Stimulated activated CD4-positive, alpha-beta T cell treated with anti-CD3 and anti-CD28 coated beads, TNF-alpha, amount 100 ng/mL, for 48 hours (primary cell): ENCODE results near the gene ARID1B.

Experiments
- DNase-seq, 3 donors: peaks; one replicate each; pipeline ENCODE4 v3.0.0-alpha.2; 2020; ENCODE audit warnings: low read depth in 3 of 3

Gene ARID1B

GRCh38 chr6:157152556-157152955 lies 375.4 kb downstream of the ARID1B start:
- DNase-seq, result no peak

DNA sequence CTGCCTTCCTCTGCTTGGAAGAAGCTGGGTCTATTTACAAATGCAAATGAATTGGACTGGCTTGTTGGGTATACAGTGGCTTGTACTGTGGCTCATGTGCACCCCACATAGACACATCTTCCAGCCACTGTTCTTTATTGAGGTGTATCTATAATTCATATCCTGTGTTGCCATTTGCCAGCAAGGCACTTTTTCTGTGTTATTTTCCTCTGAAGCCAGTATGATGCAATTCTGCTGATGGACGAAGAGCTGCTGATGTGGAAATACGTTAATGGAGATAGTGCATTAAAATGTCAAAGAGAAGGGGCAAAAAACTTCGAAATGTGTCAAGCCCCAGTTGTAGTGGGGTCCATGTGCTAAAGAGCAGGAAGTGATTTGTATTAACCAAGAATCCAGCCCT lies 378.6 kb downstream of the ARID1B start:
- no peak for DNase-seq

DNA sequence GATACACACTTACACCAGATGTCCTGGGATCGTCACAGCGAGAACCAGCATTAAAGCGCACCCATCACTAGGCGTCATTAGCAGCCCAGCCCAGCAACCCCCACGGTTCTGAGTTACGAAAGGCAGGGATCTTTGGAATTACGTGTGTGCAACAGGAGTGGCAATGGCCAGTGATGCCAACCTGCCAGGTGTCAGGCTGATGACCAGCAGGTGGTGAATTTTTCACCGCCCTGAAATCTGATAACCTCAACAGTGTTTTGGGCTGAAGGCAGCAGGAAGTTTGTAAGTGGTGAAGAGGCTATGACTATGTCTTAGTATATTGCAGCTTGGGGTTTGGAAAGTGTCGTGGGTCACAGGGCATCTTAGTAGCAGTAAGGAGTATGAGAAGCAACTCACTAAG lies 380.1 kb downstream of the ARID1B start:
- DNase-seq, result no peak

- no peak for DNase-seq
Observed at GRCh38 chr6:157158456-157158855, 381.3 kb downstream of the ARID1B start.

DNA sequence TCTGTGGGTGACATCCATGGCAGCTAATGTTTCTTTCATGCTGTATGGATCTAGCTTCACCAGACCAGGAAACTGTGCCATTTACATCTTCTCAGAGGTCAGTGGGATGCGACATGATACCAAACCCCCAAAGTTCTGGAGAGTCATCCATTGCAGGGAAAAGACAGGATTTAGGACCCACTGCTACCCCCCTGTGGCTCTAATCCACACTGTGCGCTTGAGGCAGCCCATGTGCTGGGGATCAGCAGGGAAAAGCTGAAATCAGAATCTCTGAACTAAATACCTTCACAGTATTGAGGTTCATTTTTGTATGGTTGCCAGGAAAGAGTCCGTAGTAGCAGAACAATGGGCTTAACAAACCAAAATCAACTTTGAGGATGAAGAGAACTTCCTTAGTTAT lies 381.7 kb downstream of the ARID1B start:
- no peak for DNase-seq

DNA sequence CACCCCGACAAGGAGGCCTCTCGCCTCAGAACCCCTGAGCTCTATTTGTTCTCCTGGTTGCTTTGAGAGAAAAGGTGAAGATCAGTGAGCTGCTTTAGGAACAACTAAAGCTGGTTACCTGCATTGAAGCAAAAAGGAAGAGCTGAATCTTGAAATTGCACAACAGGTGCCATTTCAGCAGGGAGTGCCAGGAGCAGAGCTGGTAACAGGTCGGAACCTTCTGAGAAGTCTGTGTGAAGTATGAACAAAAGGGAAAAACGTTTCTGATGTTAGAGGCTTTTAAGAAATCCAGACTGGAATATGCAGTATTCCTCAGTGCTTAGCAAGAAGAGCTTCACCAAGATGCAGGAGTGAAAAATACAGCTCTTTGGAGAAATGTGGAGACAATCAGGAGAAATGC lies 382.2 kb downstream of the ARID1B start:
- DNase-seq, result no peak

DNA sequence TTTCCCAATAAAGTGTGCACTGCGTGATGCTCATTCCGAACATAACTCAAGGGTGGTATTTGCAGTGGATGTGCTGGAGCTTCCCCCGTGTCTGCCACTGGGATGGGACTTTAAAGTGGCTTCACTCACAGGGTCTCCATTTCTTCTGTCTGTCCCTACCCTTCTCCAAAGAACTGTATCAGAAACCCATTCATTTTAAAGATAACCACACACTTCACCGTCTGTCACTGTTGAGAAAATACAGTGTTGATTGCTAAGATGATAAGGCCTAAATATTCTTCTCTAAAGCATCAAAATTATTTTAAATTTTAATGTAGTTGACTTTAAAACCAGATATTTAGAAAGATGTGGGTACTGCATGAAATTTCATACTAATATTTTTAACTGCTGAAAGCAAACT lies 384.7 kb downstream of the ARID1B start:
- DNase-seq, result no peak

DNA sequence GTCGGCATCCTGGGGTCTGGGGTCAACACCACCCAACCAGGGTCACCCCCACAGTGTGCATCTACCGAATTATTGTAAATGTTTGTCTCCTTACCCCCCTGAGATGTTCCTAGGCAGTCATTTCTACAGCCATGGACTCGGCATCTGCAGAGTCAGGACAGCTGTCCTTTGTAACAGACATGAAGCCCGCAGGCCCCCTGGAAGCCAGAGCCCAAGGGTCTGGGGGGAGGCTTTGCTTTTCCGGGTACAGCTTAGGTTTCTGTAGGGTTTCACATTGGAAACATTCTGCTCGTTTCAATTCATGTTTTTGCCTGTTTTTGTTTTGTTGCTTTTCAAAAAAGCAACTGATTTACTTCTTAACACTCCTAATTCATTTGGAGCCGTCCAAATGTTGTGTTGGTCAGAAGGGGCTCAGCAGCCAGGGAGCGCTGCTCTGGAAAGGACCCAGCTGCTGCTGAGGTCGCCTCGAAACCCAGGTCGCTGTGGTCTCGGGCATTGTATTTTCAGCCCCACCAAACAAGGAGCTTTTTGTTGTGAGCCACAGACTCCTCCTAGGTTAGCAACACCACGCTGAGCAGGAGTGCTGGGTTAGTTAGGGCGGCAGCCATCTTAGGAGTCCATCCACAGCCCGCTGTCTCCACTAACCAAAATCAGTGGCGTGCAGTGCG lies 385.7 kb downstream of the ARID1B start:
- DNase-seq, result no peak

- DNase-seq, result no peak
Observed at GRCh38 chr6:157163434-157164159, 386.4 kb downstream of the ARID1B start.

DNA sequence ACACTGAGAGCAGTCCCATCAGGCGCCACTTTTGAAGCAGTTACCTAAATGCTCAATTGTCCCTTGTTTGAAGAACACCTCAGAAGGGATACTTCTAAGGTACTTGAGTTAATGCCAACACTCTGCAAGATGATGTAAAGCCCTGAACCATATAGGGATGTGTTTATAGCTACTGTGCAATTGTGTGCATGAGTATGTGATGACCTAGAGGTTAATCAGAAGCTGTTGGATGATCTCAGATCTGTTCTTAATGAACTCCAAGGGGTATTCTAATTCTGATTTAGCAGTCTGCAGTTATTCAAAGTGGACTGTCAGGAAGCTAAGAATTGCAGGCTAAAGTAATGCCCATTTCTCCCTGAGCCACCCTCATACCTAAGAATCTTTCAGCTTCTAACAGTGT lies 387.8 kb downstream of the ARID1B start:
- no peak for DNase-seq

- DNase-seq, result no peak
Observed at GRCh38 chr6:157166784-157167183, 389.6 kb downstream of the ARID1B start.

DNA sequence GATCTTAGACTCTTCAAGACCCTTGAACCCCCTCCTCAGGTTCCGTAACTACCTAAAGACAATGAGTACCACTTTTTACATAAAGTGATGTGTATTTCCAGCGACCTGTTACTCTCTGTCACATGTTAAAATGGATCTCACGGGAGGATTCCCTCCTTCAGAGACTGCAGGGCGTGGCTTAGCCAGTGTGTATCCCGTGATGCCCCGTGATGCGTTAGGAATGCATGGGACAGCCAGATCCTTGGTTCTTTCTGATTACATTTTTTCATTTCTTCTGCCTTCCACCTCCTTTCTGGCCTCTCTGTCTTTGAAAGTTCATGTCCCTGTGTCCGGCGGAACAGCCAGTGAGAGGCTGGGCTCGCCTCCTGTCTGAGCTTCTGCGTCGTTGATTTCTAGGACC lies 390.7 kb downstream of the ARID1B start:
- DNase-seq, result no peak

DNA sequence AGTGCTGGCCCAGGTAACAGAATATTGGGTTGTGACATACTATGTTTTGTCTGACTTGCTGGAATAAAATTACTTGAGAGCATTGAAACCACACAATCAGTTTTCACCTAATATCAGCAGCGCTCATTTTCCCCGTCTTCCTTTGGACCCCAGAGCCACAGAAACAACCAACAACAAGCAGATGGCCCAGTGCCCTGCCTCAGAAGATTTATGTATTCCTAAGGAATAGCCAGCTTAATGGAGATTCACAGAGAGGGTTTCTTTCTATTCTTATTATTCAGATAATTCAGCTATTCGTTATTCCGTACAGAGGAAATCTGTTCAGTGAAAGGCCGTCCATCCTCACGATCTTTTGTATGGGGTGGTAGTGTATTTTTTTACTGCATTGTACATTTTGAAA lies 391.3 kb downstream of the ARID1B start:
- DNase-seq, result no peak

DNA sequence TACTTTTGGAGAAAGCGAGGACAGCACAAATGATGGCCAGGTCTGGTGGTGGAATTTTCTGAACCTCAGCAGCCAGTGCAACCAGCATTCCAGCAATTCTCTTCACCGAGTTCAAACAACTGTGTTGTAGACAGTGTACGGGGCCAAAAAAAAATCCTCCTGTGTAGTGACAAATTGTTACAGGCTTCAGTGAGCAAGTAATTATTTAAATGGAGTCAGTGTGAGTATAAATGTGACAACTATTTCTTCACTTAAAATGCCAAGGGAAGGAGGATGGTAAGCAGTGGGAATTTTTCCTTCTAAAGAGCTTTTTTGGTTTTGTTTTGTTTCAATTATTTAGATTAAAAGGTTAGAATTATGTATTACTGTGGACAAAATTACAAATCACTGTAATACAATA lies 392.0 kb downstream of the ARID1B start:
- no peak for DNase-seq

- no peak for DNase-seq
Observed at GRCh38 chr6:157169656-157170055, 392.5 kb downstream of the ARID1B start.

- no peak for DNase-seq
Observed at GRCh38 chr6:157170535-157170934, 393.4 kb downstream of the ARID1B start.

GRCh38 chr6:157171801-157172200 lies 394.6 kb downstream of the ARID1B start:
- no peak for DNase-seq

- no peak for DNase-seq
Observed at GRCh38 chr6:157172231-157172701, 395.1 kb downstream of the ARID1B start.

DNA sequence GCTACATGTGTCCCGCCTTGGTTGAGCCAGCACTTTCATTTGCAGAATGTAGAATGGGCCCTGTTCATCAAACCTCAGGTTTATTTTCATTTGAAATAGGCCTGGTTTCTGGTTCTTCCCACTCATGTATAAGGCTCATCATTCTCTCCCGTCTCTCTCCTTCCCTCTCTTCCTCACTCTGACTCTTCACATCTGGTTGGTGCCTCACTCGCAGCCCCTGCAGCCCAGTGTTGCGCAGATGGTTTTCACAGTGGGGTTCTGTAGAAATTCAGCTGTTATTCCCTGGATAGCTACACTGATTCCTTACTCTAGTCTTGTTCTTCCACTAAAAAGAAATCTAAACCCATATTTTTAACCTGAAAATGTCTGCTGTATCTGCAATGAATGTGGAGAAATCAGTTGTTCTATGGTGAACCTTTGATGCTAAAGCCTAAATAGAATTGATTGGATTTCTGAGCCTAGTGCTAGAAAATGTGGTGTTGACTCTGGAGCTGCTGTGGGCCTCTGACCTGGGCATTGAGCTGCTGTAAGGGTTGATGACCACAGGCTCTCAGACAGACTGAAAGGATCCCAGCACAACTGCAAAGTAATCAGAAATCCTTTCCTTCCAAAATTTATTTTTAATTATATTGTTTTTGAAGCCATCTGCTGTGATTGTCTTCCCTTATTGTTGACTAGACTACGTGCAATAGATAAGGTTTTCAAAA lies 395.8 kb downstream of the ARID1B start:
- no peak for DNase-seq

- no peak for DNase-seq
Observed at GRCh38 chr6:157173776-157174175, 396.6 kb downstream of the ARID1B start.

- no peak for DNase-seq
Observed at GRCh38 chr6:157174731-157175130, 397.6 kb downstream of the ARID1B start.

DNA sequence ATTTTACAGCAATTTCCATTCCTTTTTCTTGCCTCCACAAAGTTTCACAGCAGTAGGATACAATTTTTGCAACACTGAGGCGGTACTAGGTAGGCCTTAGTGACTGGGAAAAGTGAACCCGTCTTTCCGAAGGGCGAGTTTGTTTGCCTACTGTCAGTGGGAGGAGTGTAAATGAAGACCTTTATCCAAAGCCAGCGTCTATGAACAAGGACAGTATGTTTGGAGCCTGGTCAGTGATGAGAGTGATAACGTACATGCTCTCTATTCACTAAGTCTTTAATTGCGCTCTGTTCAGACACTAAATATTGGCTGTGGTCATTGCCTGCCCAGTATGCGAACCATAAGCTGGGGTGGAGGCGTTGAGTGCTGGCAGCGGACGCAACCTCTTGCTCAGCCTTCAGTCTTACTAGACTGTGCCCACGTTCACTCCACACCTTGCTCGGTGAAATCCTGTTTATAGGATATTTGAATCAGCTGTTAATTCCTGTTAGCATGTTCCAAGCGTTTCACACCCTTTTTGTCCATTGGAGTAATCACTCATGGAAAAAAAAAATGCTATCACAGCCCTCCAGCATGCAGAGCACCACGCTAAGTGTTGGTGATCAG lies 400.7 kb downstream of the ARID1B start:
- no peak for DNase-seq
